HEK293 (cell line): ENCODE data around the gene GLI1.

ENCODE experiments used
- KLF8 ChIP-seq: fragments of 450-650 bp; formaldehyde crosslinking; IDR thresholded peaks from 2 replicates; pipeline ENCODE4 v1.5.1; 2016; ENCODE audit warnings: missing biosample characterization, missing genetic modification characterization
- SP2 ChIP-seq: fragments of 450-650 bp; formaldehyde crosslinking; IDR thresholded peaks from 2 replicates; pipeline ENCODE4 v1.5.1; 2016; ENCODE audit warnings: missing biosample characterization, missing genetic modification characterization
- YY1 ChIP-seq: fragments of 450-650 bp; formaldehyde crosslinking; IDR thresholded peaks from 2 replicates; pipeline ENCODE4 v1.5.1; 2018; ENCODE audit warnings: missing biosample characterization, missing genetic modification characterization
- ZNF549 ChIP-seq: fragments of 450-650 bp; IDR thresholded peaks from 2 replicates; pipeline ENCODE4 v1.5.1; 2018; ENCODE audit warnings: missing biosample characterization, missing genetic modification characterization, mild to moderate bottlenecking, inconsistent platforms, moderate library complexity

DNA sequence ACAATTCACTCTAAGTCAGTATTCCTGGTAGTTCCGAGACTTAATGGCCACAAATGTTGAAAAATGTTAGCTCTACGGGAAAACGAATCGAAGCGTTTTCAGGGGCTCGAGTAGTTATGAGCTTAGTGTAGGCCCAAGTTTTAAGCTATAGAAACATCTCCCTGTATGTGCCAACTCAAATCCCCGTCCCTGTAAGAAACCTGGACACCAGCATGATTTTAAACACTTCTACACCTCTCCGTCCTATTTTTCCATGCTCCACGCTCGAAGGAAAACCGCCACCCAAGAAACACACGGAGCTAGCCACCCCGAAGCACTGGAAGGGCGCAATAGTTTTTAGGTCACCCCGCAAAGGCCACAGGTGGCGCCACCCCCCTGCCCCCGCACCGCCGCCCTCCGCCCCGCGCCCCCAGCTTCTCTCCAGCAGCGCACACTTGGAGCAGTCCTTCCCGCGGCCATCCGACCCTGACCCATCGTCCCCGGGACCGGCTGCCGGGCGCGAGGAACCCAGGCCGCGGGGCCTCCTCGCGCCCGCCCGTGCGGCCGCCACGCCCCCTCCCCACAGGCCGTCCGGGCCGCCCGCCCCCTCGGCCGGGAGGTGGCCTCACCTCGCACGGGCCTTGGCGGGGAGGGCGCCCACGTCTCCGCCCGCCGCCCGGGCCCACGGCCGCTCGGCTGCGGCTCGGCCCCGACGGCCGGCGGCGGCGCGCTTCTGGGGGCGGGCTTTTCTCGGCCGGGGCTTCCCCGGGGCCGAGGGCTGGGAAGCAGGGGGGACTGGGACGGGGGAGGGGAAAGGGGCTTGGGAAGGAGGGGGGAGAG is 29.3 kb upstream of the GLI1 start:
- TF ChIP-seq YY1, result no peak
- no peak for TF ChIP-seq ZNF549
- no peak for TF ChIP-seq SP2 (tag by site-specific recombination)
- TF ChIP-seq KLF8 (tag by site-specific recombination), result 0 out of 2 replicates have a peak, but pooled peaks have one; percentile 37
